Caco-2 (cell line): ENCODE data around the gene PCDHB6. TPM values are rescaled to one million over a fixed set of nuclear protein-coding genes. Genes with fewer than 3 reads are reported as not detected.
"Not testable (repeated sequence)": the region's sequence is repeated elsewhere in the genome, so short reads cannot be mapped to it uniquely, and the experiment has no call there.

Experiments used
- Bru-seq: library from RNA; stranded (reverse); fragments of 400-500 nt; gene quantifications from one replicate; lab custom pipeline; 2021; lab: Mats Ljungman, UMichigan
- BruChase-seq, 2 experiments: library from RNA; stranded (reverse); fragments of 400-500 nt; gene quantifications; one replicate each; lab custom pipeline; 2021; lab: Mats Ljungman, UMichigan
- BruUV-seq: library from RNA; stranded (reverse); fragments of 400-500 nt; replicated peaks from 2 replicates; lab custom pipeline; 2021; lab: Mats Ljungman, UMichigan
- CTCF ChIA-PET: fragments of 300-600 bp; sonication (Branson Sonifier 250); formaldehyde crosslinking; loops from one replicate; lab custom pipeline; 2022; ENCODE audit warnings: antibody characterized with exemption; lab: Charles Lee
- POLR2A ChIA-PET: fragments of 300-600 bp; sonication (Branson Sonifier 250); formaldehyde crosslinking; loops from one replicate; lab custom pipeline; 2022; ENCODE audit warnings: antibody characterized with exemption; lab: Charles Lee
- DNase-seq, 2 experiments: peaks; one replicate each; pipeline versions ENCODE4 v3.0.0 to v3.0.0-alpha.2; 2020 to 2022
- H3K27me3 ChIP-seq: replicated peaks from 2 replicates; pipeline ENCODE4 v1.6.0; 2011; ENCODE audit warnings: low read length; ENCODE audit not compliant: control insufficient read depth, insufficient read depth
- H3K36me3 ChIP-seq: 2 replicates; pipeline ENCODE4 v1.5.1; 2011; ENCODE audit warnings: low read length; ENCODE audit not compliant: control insufficient read depth, insufficient read depth
- H3K4me1 ChIP-seq: fragments of 250-450 bp; sonication (Bioruptor Pico); 2 replicates; pipeline ENCODE4 v1.5.1; 2020; ENCODE audit warnings: mild to moderate bottlenecking
- H3K4me3 ChIP-seq: 2 replicates; pipeline ENCODE4 v1.5.1; 2011; ENCODE audit warnings: low read depth, mild to moderate bottlenecking, control low read depth, low read length
- H3K9me3 ChIP-seq: fragments of 250-450 bp; sonication (Bioruptor Pico); 2 replicates; pipeline ENCODE4 v1.5.1; 2020; ENCODE audit warnings: mild to moderate bottlenecking, moderate library complexity
- H3K27ac Mint-ChIP-seq: one replicate; pipeline ENCODE4 v1.8.0; 2022; ENCODE audit warnings: mixed read lengths; ENCODE audit not compliant: unreplicated experiment
- H3K27me3 Mint-ChIP-seq: one replicate; pipeline ENCODE4 v1.8.0; 2022; ENCODE audit warnings: mixed read lengths; ENCODE audit not compliant: insufficient read depth, unreplicated experiment
- H3K36me3 Mint-ChIP-seq: one replicate; pipeline ENCODE4 v1.8.0; 2022; ENCODE audit warnings: mild to moderate bottlenecking, mixed read lengths; ENCODE audit not compliant: insufficient read depth, unreplicated experiment
- H3K4me1 Mint-ChIP-seq: one replicate; pipeline ENCODE4 v1.8.0; 2022; ENCODE audit warnings: low read depth, mixed read lengths; ENCODE audit not compliant: unreplicated experiment
- H3K4me3 Mint-ChIP-seq: one replicate; pipeline ENCODE4 v1.8.0; 2022; ENCODE audit warnings: mild to moderate bottlenecking, moderate library complexity, mixed read lengths; ENCODE audit not compliant: unreplicated experiment
- H3K9me3 Mint-ChIP-seq: one replicate; pipeline ENCODE4 v1.8.0; 2022; ENCODE audit warnings: mixed read lengths; ENCODE audit not compliant: unreplicated experiment
- CTCF ChIP-seq, 2 experiments: fragments of 200-600 bp in 1 of 2; IDR thresholded peaks; 1 replicate in 1 of 2; 2 replicates in 1 of 2; pipeline versions ENCODE4 v1.5.1 to v1.8.0; 2011 to 2022; ENCODE audit warnings: antibody characterized with exemption in 1 of 2, control low read depth in 1 of 2, inconsistent platforms in 1 of 2, low read depth in 1 of 2, low read length in 1 of 2, mild to moderate bottlenecking in 1 of 2, moderate library complexity in 1 of 2; ENCODE audit not compliant: insufficient read depth in 1 of 2, severe bottlenecking in 1 of 2, unreplicated experiment in 1 of 2
- intact Hi-C: fragments of 100-400 bp; cut with micrococcal nuclease; formaldehyde crosslinking; loops from one replicate; pipeline ENCODE4 v1.10.0; 2022; ENCODE audit not compliant: unreplicated experiment
- long read RNA-seq: library from polyadenylated mRNA; stranded (forward); transcript quantifications from one replicate; pipeline ENCODE4 v2.0.0, GENCODE V29; 2022
- total RNA-seq: library from RNA; stranded (reverse); gene quantifications from 2 replicates; pipeline ENCODE4 v1.2.3, GENCODE V29; 2022

PCDHB6 gene
- total RNA-seq = not detected in 2 replicates
- Bru-seq, nascent RNA = not detected
- BruChase-seq, experiment 1, labeled RNA remaining after a 2-hour chase = not detected
- not detected for BruChase-seq, experiment 2, labeled RNA remaining after a 6-hour chase
- long read RNA-seq = 0 reads

- Histone ChIP-seq H3K27me3 (no peaks in the 10 kb centered on the region), H3K4me3 (no peak within 1 kb of the TSS), H3K36me3 (no peaks in the 10 kb centered on the region), H3K9me3 (no peaks in the 10 kb centered on the region), H3K4me1 (no peaks in the 10 kb centered on the region)
- Mint-ChIP-seq H3K27me3 (no peaks in the 10 kb centered on the region), H3K27ac (no peak within 1 kb of the TSS), H3K9me3 (peaks cover 44% of the 10 kb centered on the region), H3K36me3 (no peaks in the 10 kb centered on the region), H3K4me3 (no peak within 1 kb of the TSS), H3K4me1 (no peaks in the 10 kb centered on the region)
- intact Hi-C loops = no loop called here
- ChIA-PET CTCF (no interaction called here), POLR2A (no interaction called here)
- no peak for TF ChIP-seq CTCF (IDR thresholded peaks at IDR 0.05; ENCODE audit: insufficient read depth in 1 of 2, low read depth in 1 of 2, low read length in 1 of 2, severe bottlenecking in 1 of 2, unreplicated experiment in 1 of 2)
- BruUV-seq = no TSS peak
- DNase-seq = no peak
Observed at GRCh38 chr5:141149812-141150211, at the start of gene PCDHB6. Gene PCDHB6 (plus strand): TSS chr5:141150057. CDS start chr5:141150258, 201 bp downstream.

GRCh38 chr5:141100243-141100805, 49.5 kb upstream of the PCDHB6 start, which contains the start of gene PCDHB3:
Gene PCDHB3 (plus strand): TSS chr5:141100473. CDS start chr5:141100650, 177 bp downstream.
- H3K4me3 ChIP-seq = no peak within 1 kb of the TSS
- ChIA-PET CTCF (no interaction called here), POLR2A (no interaction called here)
- no peaks in the 10 kb centered on the region for H3K36me3 ChIP-seq
- no TSS peak for BruUV-seq
- Mint-ChIP-seq H3K27ac (no peak within 1 kb of the TSS), H3K27me3 (no peaks in the 10 kb centered on the region), H3K4me1 (no peaks in the 10 kb centered on the region), H3K9me3 (peaks cover 19% of the 10 kb centered on the region), H3K4me3 (peak within 1 kb of the TSS; percentile 20), H3K36me3 (no peaks in the 10 kb centered on the region)
- no peaks in the 10 kb centered on the region for H3K4me1 ChIP-seq
- no peaks in the 10 kb centered on the region; the same call in 1 of the 2 replicates for H3K9me3 ChIP-seq
- TF ChIP-seq CTCF (IDR thresholded peaks at IDR 0.05; ENCODE audit: insufficient read depth in 1 of 2, low read depth in 1 of 2, low read length in 1 of 2, severe bottlenecking in 1 of 2, unreplicated experiment in 1 of 2) = peak in 1 of 2 experiments; percentile 5
- intact Hi-C loops = no loop called here
- no peaks in the 10 kb centered on the region for H3K27me3 ChIP-seq
- DNase-seq = peak in 1 of 2 experiments; percentile 16

- Mint-ChIP-seq H3K4me1 (no peaks in the 10 kb centered on the region), H3K27me3 (no peaks in the 10 kb centered on the region), H3K27ac (no peak overlapping the region), H3K9me3 (peaks cover 19% of the 10 kb centered on the region), H3K4me3 (no peak overlapping the region), H3K36me3 (no peaks in the 10 kb centered on the region)
- ChIA-PET POLR2A (no interaction called here), CTCF (no interaction called here)
- no peak for DNase-seq
- Histone ChIP-seq H3K4me3 (no peak overlapping the region), H3K27me3 (no peaks in the 10 kb centered on the region), H3K4me1 (no peaks in the 10 kb centered on the region), H3K36me3 (no peaks in the 10 kb centered on the region), H3K9me3 (no peaks in the 10 kb centered on the region; the same call in 1 of the 2 replicates)
- no peak for TF ChIP-seq CTCF (IDR thresholded peaks at IDR 0.05; ENCODE audit: insufficient read depth in 1 of 2, low read depth in 1 of 2, low read length in 1 of 2, severe bottlenecking in 1 of 2, unreplicated experiment in 1 of 2)
- BruUV-seq = no TSS peak
- intact Hi-C loops = no loop called here
Observed at GRCh38 chr5:141101059-141101458, 48.8 kb upstream of the PCDHB6 start.

GRCh38 chr5:141102070-141102469, 47.8 kb upstream of the PCDHB6 start:
- H3K27me3 Mint-ChIP-seq = not testable (repeated sequence)

GRCh38 chr5:141102471-141102870, 47.4 kb upstream of the PCDHB6 start:
- H3K27me3 Mint-ChIP-seq, CTCF ChIA-PET, H3K36me3 ChIP-seq, H3K27ac Mint-ChIP-seq, H3K4me1 ChIP-seq, BruUV-seq, DNase-seq, H3K4me3 ChIP-seq, H3K4me1 Mint-ChIP-seq, POLR2A ChIA-PET, H3K27me3 ChIP-seq, H3K36me3 Mint-ChIP-seq, H3K4me3 Mint-ChIP-seq, H3K9me3 ChIP-seq, intact Hi-C loops: not testable (repeated sequence)
- H3K9me3 Mint-ChIP-seq = peaks cover 27% of the 10 kb centered on the region

More at GRCh38 chr5:141102070-141102469, 47.8 kb upstream of the PCDHB6 start:
- CTCF ChIA-PET, H3K36me3 Mint-ChIP-seq, POLR2A ChIA-PET, DNase-seq, H3K4me1 Mint-ChIP-seq, H3K27ac Mint-ChIP-seq, H3K4me1 ChIP-seq, H3K4me3 ChIP-seq, H3K27me3 ChIP-seq, BruUV-seq, H3K4me3 Mint-ChIP-seq, intact Hi-C loops, H3K9me3 ChIP-seq, H3K36me3 ChIP-seq: not testable (repeated sequence)
- peaks cover 23% of the 10 kb centered on the region for H3K9me3 Mint-ChIP-seq
